ENCODE data around the gene TRIM26. TPM values are rescaled to one million over a fixed set of nuclear protein-coding genes. Genes with fewer than 3 reads are reported as not detected.
A peak's percentile ranks its signal among the peaks of the same experiment; 100 is the strongest.

TRIM26 gene
- total and polyA plus RNA-seq, 2 of the 13 experiments (the other 11 are each of a cell fraction or from before 2014, with no cell fraction given) = 27.1 to 38.7 TPM

DNA sequence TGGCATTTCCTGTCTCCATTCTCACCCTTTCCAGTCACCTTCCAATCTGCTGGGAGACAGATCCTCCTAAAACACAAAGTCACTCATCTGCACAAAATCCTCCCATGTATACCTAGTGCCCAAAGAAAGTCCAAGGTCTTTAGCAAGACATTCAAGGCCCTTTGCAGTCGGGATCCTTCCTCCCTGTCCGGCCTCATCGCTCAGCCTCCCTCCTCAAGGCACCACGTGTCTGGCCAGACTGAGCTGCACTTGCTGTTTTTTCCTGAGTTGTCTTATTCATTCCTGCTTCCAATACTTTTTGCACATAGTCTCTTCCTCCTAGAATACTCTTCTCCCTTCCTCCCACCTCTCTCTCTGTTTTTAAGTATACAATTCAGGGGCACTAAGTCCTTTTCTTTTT lies 48.5 kb downstream of the TRIM26 start (continued):
- TF ChIP-seq ADNP (CRISPR knock-in tag; IDR thresholded peaks at IDR 0.05) (no peak), BATF2 (CRISPR knock-in tag; IDR thresholded peaks at IDR 0.05) (no peak), GFI1 (CRISPR knock-in tag; IDR thresholded peaks at IDR 0.05; ENCODE audit: borderline replicate concordance) (no peak), SMAD1 (CRISPR knock-in tag; IDR thresholded peaks at IDR 0.05; ENCODE audit: borderline replicate concordance, low read depth) (0 out of 2 replicates have a peak, but pooled peaks have one; percentile 41), GABPB1 (CRISPR knock-in tag; IDR thresholded peaks at IDR 0.05) (0 out of 2 replicates have a peak, but pooled peaks have one; percentile 10), ZNF282 (IDR thresholded peaks at IDR 0.05; ENCODE audit: partially characterized antibody) (no peak), RBM39 (IDR thresholded peaks at IDR 0.05; ENCODE audit: low read depth, low read length, poor library complexity, severe bottlenecking) (no peak), ZNF446 (CRISPR knock-in tag; IDR thresholded peaks at IDR 0.05) (no peak), ZNF850 (CRISPR knock-in tag; conservative IDR thresholded peaks at IDR 0.05) (no peak), ZNF580 (CRISPR knock-in tag; IDR thresholded peaks at IDR 0.05; ENCODE audit: borderline replicate concordance, low read depth) (peak; percentile 2; the same call in 1 of the 2 replicates), SNRNP70 (IDR thresholded peaks at IDR 0.05; ENCODE audit: low read depth, low read length) (no peak), PHF5A (CRISPR knock-in tag; IDR thresholded peaks at IDR 0.05; ENCODE audit: low read depth, unreplicated experiment) (peak; percentile 37), REST (IDR thresholded peaks at IDR 0.05; ENCODE audit: borderline replicate concordance in 1 of 2, low read depth in 1 of 2, low read length in 2 of 2) (no peak), ZNF333 (CRISPR knock-in tag; IDR thresholded peaks at IDR 0.05; ENCODE audit: borderline replicate concordance) (no peak), SAP130 (CRISPR knock-in tag; IDR thresholded peaks at IDR 0.05; ENCODE audit: low read depth) (peak; percentile 39; the same call in 1 of the 2 replicates), PRPF4 (IDR thresholded peaks at IDR 0.05; ENCODE audit: low read depth, low read length, poor library complexity, severe bottlenecking) (no peak), GATA4 (IDR thresholded peaks at IDR 0.05; ENCODE audit: borderline replicate concordance, low read depth) (no peak), SP5 (CRISPR knock-in tag; IDR thresholded peaks at IDR 0.05; ENCODE audit: borderline replicate concordance, low read depth) (no peak), NFE2 (CRISPR knock-in tag; IDR thresholded peaks at IDR 0.05) (no peak), ZBTB3 (CRISPR knock-in tag; IDR thresholded peaks at IDR 0.05; ENCODE audit: borderline replicate concordance, low read depth) (0 out of 2 replicates have a peak, but pooled peaks have one; percentile 6), HINFP (CRISPR knock-in tag; IDR thresholded peaks at IDR 0.05; ENCODE audit: low read depth) (no peak), ZKSCAN5 (CRISPR knock-in tag; IDR thresholded peaks at IDR 0.05) (no peak), AGO1 (IDR thresholded peaks at IDR 0.05; ENCODE audit: low read depth, low read length, poor library complexity, severe bottlenecking) (no peak)
